ENCODE data around the gene ARHGAP25.

- TF ChIP-seq EZH2 (IDR thresholded peaks at IDR 0.05; ENCODE audit: low read length, missing control alignments) = no peak
- TF ChIP-seq CTCF (conservative IDR thresholded peaks at IDR 0.05 in 1 of 2, IDR thresholded peaks at IDR 0.05 in 1 of 2; ENCODE audit: low read depth in 1 of 2, low read length in 2 of 2) = peak; percentile 46 to 55
Observed at GRCh38 chr2:68839260-68839833, 104.7 kb downstream of the ARHGAP25 start.

Data from fibroblast of lung (primary cell).